ENCODE measurements around the gene NUDT6.

The NUDT6 gene

GRCh38 chr4:122914292-122914904, 8.0 kb downstream of the NUDT6 start:
- DNase-seq, result no peak

GRCh38 chr4:122912810-122913575, 9.4 kb downstream of the NUDT6 start:
- no peak for DNase-seq

- no peak for DNase-seq
Observed at GRCh38 chr4:122911588-122911987, 10.8 kb downstream of the NUDT6 start.

- DNase-seq, result no peak
Observed at GRCh38 chr4:122909683-122910082, 12.7 kb downstream of the NUDT6 start.

GRCh38 chr4:122908223-122908622, 14.2 kb downstream of the NUDT6 start:
- no peak for DNase-seq

GRCh38 chr4:122906859-122907305, 15.5 kb downstream of the NUDT6 start:
- DNase-seq, result no peak

GRCh38 chr4:122903766-122904288, 18.6 kb downstream of the NUDT6 start:
- no peak for DNase-seq

GRCh38 chr4:122901247-122902010, 21.0 kb downstream of the NUDT6 start:
- no peak for DNase-seq

GRCh38 chr4:122900314-122900713, 22.1 kb downstream of the NUDT6 start:
- no peak for DNase-seq

- no peak for DNase-seq
Observed at GRCh38 chr4:122899682-122900081, 22.7 kb downstream of the NUDT6 start.

- DNase-seq, result no peak
Observed at GRCh38 chr4:122898370-122899150, 23.8 kb downstream of the NUDT6 start.

GRCh38 chr4:122896270-122896669, 26.1 kb downstream of the NUDT6 start:
- DNase-seq, result no peak

GRCh38 chr4:122895336-122895995, 26.9 kb downstream of the NUDT6 start:
- no peak for DNase-seq

GRCh38 chr4:122894827-122895226, 27.6 kb downstream of the NUDT6 start:
- DNase-seq, result no peak

GRCh38 chr4:122890147-122890795, 32.1 kb downstream of the NUDT6 start:
- DNase-seq, result no peak

- no peak for DNase-seq
Observed at GRCh38 chr4:122889726-122890125, 32.7 kb downstream of the NUDT6 start.

- DNase-seq, result no peak
Observed at GRCh38 chr4:122884499-122884898, 37.9 kb downstream of the NUDT6 start.

GRCh38 chr4:122882857-122883735, 39.3 kb downstream of the NUDT6 start:
- DNase-seq, result no peak

- no peak for DNase-seq
Observed at GRCh38 chr4:122879001-122879400, 43.4 kb downstream of the NUDT6 start.

- no peak for DNase-seq
Observed at GRCh38 chr4:122876456-122876855, 45.9 kb downstream of the NUDT6 start.
